Measurements from ENCODE around the gene C14orf119.

Gene C14orf119

DNA sequence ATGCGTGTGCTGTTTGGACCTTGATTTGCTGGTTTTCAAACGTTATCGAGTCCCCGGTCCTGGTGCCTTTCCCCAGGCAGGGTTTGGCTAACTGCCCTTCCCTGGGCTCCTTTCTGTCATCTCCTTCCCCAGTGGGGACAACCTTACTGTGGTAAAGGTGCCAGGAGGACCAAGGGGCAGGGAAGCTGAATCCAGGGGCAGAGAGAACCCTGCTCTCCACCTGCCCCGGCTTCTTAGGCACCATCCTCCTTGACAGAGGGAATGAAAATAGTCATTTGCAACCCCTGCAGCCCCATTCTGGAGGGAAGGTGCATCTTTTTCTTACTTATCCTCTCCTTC is 18.8 kb downstream of the C14orf119 start:
- Histone ChIP-seq H3K9me3 (ENCODE audit: control insufficient read depth, low read length) (no peaks in the 10 kb centered on the region), H3K27ac (ENCODE audit: low read depth, low read length, severe bottlenecking) (no peak overlapping the region), H3K4me1 (ENCODE audit: control insufficient read depth, insufficient read depth, low read length, poor library complexity, severe bottlenecking) (peaks cover 31% of the 10 kb centered on the region), H3K4me3 (ENCODE audit: extremely low read depth, insufficient read depth, low read length, poor library complexity, severe bottlenecking) (no peak overlapping the region), H3K36me3 (ENCODE audit: control insufficient read depth, insufficient read depth, low read length) (no peaks in the 10 kb centered on the region)
- 70 to 80% methylated on average over 2 to 4 of the region's 5 CpGs for WGBS, 2 experiments (ENCODE audit: insufficient coverage in 2 of 2)

GRCh38 chr14:23114669-23115038 is 19.3 kb downstream of the C14orf119 start:
- H3K4me1 ChIP-seq (ENCODE audit: control insufficient read depth, insufficient read depth, low read length, poor library complexity, severe bottlenecking) = peaks cover 31% of the 10 kb centered on the region
- H3K36me3 ChIP-seq (ENCODE audit: control insufficient read depth, insufficient read depth, low read length) = no peaks in the 10 kb centered on the region
- H3K27ac ChIP-seq (ENCODE audit: low read depth, low read length, severe bottlenecking) = peak overlapping the region; percentile 10
- WGBS, 2 experiments (ENCODE audit: insufficient coverage in 2 of 2) = no CpG with 5 or more reads among the region's 4 CpGs
- H3K9me3 ChIP-seq (ENCODE audit: control insufficient read depth, low read length) = no peaks in the 10 kb centered on the region
- H3K4me3 ChIP-seq (ENCODE audit: extremely low read depth, insufficient read depth, low read length, poor library complexity, severe bottlenecking) = no peak overlapping the region

GRCh38 chr14:23115039-23115731 is 19.9 kb downstream of the C14orf119 start:
- no peak overlapping the region for H3K4me3 ChIP-seq (ENCODE audit: extremely low read depth, insufficient read depth, low read length, poor library complexity, severe bottlenecking)

GRCh38 chr14:23115918-23116317 is 20.6 kb downstream of the C14orf119 start:
- peaks cover 41% of the 10 kb centered on the region for H3K4me1 ChIP-seq (ENCODE audit: control insufficient read depth, insufficient read depth, low read length, poor library complexity, severe bottlenecking)
- no peaks in the 10 kb centered on the region for H3K36me3 ChIP-seq (ENCODE audit: control insufficient read depth, insufficient read depth, low read length)
- no peak overlapping the region for H3K27ac ChIP-seq (ENCODE audit: low read depth, low read length, severe bottlenecking)
- H3K9me3 ChIP-seq (ENCODE audit: control insufficient read depth, low read length) = no peaks in the 10 kb centered on the region
- H3K4me3 ChIP-seq (ENCODE audit: extremely low read depth, insufficient read depth, low read length, poor library complexity, severe bottlenecking) = no peak overlapping the region
- WGBS, 2 experiments (ENCODE audit: insufficient coverage in 2 of 2) = 82 to 96% methylated on average over 4 of the region's 5 CpGs

More at GRCh38 chr14:23115039-23115731, 19.9 kb downstream of the C14orf119 start:
- Histone ChIP-seq H3K9me3 (ENCODE audit: control insufficient read depth, low read length) (no peaks in the 10 kb centered on the region), H3K36me3 (ENCODE audit: control insufficient read depth, insufficient read depth, low read length) (no peaks in the 10 kb centered on the region), H3K27ac (ENCODE audit: low read depth, low read length, severe bottlenecking) (peak overlapping the region; percentile 10), H3K4me1 (ENCODE audit: control insufficient read depth, insufficient read depth, low read length, poor library complexity, severe bottlenecking) (peaks cover 36% of the 10 kb centered on the region)
- WGBS, 2 experiments (ENCODE audit: insufficient coverage in 2 of 2) = 82 to 88% methylated on average over 4 to 5 of the region's 10 CpGs

DNA sequence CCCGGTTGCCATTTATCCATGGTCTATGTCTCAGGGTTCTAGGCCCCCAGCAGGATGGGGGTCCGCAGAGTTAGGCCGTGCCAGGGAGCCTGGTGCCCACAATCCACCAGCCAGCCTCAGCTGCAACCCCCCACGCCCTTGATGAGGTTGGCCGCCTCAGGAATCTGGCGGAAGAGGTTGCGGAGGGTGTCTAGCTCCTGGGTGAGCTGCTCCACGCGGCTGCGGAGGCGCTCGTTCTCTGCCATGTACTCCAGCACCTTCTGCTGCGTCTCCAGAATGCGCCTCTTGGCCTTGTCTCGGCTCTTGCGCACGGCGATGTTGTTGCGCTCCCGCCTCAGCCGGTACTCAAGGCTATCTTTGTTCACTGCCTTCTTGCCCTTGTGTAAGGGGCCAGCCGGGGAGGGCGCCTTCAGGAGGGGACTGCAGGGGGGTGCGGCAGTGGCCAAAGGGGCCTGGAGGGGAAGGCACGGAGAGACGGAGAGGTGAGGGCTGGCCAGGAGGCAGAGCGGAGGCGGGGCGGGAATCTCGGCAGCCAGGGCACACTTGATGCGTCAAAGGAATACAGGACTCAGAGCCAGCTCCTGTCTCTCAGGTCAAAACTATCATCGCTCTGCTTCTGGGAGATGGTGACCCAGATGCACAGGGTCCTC is 22.2 kb downstream of the C14orf119 start:
- H3K9me3 ChIP-seq (ENCODE audit: control insufficient read depth, low read length) = no peaks in the 10 kb centered on the region
- 93 to 97% methylated on average over 31 to 32 of the region's 32 CpGs for WGBS, 2 experiments (ENCODE audit: insufficient coverage in 2 of 2)
- H3K4me3 ChIP-seq (ENCODE audit: extremely low read depth, insufficient read depth, low read length, poor library complexity, severe bottlenecking) = no peak overlapping the region
- H3K4me1 ChIP-seq (ENCODE audit: control insufficient read depth, insufficient read depth, low read length, poor library complexity, severe bottlenecking) = peaks cover 52% of the 10 kb centered on the region
- H3K27ac ChIP-seq (ENCODE audit: low read depth, low read length, severe bottlenecking) = no peak overlapping the region
- H3K36me3 ChIP-seq (ENCODE audit: control insufficient read depth, insufficient read depth, low read length) = no peaks in the 10 kb centered on the region

DNA sequence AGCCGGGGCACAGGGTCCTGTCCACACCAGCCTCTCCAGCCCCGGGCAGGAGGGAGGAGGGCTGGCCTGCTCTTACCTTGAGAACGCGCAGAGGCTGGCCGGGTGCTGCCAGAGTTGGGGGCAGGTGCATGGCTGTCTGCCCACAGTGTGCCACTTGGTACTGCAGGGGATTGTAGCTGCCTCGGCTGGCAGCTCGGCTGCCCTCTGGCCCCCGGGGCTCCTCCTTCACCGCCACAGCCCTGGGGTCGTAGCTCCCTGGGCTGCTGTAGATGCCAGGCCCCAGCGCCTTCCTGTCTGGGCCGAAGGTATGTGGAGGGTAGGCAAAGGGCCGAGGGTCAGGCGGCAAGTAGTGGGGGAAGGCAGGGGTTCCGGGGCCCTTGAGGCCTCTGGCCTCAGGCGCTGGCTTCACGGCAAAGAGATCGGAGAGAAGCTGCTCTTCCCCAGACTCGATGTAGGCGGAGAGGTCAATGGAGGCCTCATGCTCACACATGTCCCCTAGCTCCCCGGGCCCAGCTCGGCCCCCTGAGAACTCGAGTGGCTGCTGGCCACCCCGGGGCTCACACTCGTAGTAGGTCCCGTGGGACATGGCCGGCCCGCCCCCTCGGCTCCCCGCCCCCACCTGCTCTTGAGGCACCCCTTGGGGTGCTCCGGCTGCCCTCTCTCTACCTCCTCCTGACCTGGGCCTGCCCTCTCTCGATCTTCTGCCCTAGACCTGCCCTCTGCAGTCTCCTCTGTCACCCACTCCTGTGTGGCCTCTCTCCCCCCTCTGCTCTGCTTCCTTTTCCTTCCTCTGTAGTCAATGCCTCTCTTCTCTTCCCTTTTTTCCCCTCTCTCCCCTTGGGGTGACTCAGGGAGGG is 23.4 kb downstream of the C14orf119 start, which contains the start of gene CEBPE:
Gene CEBPE (minus strand): TSS at position 750 of the 857 bp plus-strand sequence. CDS start 164 bp downstream, at position 586.
- H3K36me3 ChIP-seq (ENCODE audit: control insufficient read depth, insufficient read depth, low read length) = no peaks in the 10 kb centered on the region
- no peak within 1 kb of the TSS for H3K4me3 ChIP-seq (ENCODE audit: extremely low read depth, insufficient read depth, low read length, poor library complexity, severe bottlenecking)
- H3K27ac ChIP-seq (ENCODE audit: low read depth, low read length, severe bottlenecking) = no peak within 1 kb of the TSS
- WGBS, 2 experiments (ENCODE audit: insufficient coverage in 2 of 2) = 92 to 94% methylated on average over 22 to 27 of the region's 32 CpGs
- peaks cover 40% of the 10 kb centered on the region for H3K4me1 ChIP-seq (ENCODE audit: control insufficient read depth, insufficient read depth, low read length, poor library complexity, severe bottlenecking)
- H3K9me3 ChIP-seq (ENCODE audit: control insufficient read depth, low read length) = no peaks in the 10 kb centered on the region

GRCh38 chr14:23119363-23120327 is 24.3 kb downstream of the C14orf119 start:
- Histone ChIP-seq H3K9me3 (ENCODE audit: control insufficient read depth, low read length) (no peaks in the 10 kb centered on the region), H3K4me1 (ENCODE audit: control insufficient read depth, insufficient read depth, low read length, poor library complexity, severe bottlenecking) (peaks cover 31% of the 10 kb centered on the region), H3K36me3 (ENCODE audit: control insufficient read depth, insufficient read depth, low read length) (no peaks in the 10 kb centered on the region), H3K4me3 (ENCODE audit: extremely low read depth, insufficient read depth, low read length, poor library complexity, severe bottlenecking) (no peak overlapping the region), H3K27ac (ENCODE audit: low read depth, low read length, severe bottlenecking) (no peak overlapping the region)
- 76 to 80% methylated on average over 13 to 16 of the region's 16 CpGs for WGBS, 2 experiments (ENCODE audit: insufficient coverage in 2 of 2)

DNA sequence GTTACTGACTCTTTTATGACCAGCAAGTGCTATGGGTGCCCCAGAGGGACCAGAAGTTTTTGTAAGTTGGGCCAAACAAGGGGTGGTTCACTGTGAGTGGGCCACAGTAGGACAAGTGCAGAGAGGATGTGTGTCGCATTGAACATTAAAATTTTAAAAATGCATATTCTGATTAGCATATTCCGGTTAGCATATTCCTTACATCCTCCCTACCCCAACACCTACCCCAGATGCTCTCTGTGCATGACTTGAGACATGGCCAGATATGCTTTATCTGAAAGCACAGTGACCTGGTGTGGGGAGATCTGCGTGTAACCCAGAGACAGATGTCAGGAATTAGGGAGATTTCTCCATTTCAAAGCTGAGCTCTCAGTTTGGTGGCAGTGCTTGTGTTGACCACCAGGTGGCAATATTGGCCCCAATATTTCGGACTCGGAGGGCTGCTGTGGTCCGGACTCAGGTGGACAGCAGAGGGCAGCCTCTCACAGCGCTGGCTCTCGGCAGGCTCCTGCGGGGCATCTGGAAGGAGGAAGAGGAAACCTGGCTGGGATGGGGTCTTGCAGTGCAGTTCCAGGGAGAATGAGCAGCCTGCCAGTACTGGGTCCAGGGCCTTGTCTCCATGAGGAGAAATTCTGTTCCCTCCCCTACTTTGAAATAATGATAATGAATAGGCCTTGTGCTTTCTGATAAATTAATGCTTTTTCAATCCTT is 25.4 kb downstream of the C14orf119 start:
- Histone ChIP-seq H3K4me1 (ENCODE audit: control insufficient read depth, insufficient read depth, low read length, poor library complexity, severe bottlenecking) (peaks cover 22% of the 10 kb centered on the region), H3K36me3 (ENCODE audit: control insufficient read depth, insufficient read depth, low read length) (no peaks in the 10 kb centered on the region), H3K27ac (ENCODE audit: low read depth, low read length, severe bottlenecking) (peak overlapping the region; percentile 89), H3K9me3 (ENCODE audit: control insufficient read depth, low read length) (no peaks in the 10 kb centered on the region), H3K4me3 (ENCODE audit: extremely low read depth, insufficient read depth, low read length, poor library complexity, severe bottlenecking) (no peak overlapping the region)
- WGBS, 2 experiments (ENCODE audit: insufficient coverage in 2 of 2) = 0 to 2% methylated on average over 7 of the region's 9 CpGs

GRCh38 chr14:23121361-23121771 is 26.1 kb downstream of the C14orf119 start:
- Histone ChIP-seq H3K36me3 (ENCODE audit: control insufficient read depth, insufficient read depth, low read length) (no peaks in the 10 kb centered on the region), H3K4me1 (ENCODE audit: control insufficient read depth, insufficient read depth, low read length, poor library complexity, severe bottlenecking) (peaks cover 22% of the 10 kb centered on the region), H3K9me3 (ENCODE audit: control insufficient read depth, low read length) (no peaks in the 10 kb centered on the region), H3K4me3 (ENCODE audit: extremely low read depth, insufficient read depth, low read length, poor library complexity, severe bottlenecking) (no peak overlapping the region), H3K27ac (ENCODE audit: low read depth, low read length, severe bottlenecking) (peak overlapping the region; percentile 89)
- whole genome bisulfite sequencing, 2 experiments (ENCODE audit: insufficient coverage in 2 of 2) = 38 to 41% methylated on average over 5 of the region's 6 CpGs

All from mesodermal cell (in vitro differentiated cells).